HG02571 (cell line): ENCODE results near the gene TBL1XR1.
A peak's percentile ranks its signal among the peaks of the same experiment; 100 is the strongest.

Source experiments
- ATAC-seq: cut with Tn5 transposase; IDR thresholded peaks from one replicate; pipeline ENCODE4 v1.9.1; 2021; ENCODE audit warnings: mild to moderate bottlenecking, moderate library complexity; ENCODE audit not compliant: unreplicated experiment

The TBL1XR1 gene

DNA sequence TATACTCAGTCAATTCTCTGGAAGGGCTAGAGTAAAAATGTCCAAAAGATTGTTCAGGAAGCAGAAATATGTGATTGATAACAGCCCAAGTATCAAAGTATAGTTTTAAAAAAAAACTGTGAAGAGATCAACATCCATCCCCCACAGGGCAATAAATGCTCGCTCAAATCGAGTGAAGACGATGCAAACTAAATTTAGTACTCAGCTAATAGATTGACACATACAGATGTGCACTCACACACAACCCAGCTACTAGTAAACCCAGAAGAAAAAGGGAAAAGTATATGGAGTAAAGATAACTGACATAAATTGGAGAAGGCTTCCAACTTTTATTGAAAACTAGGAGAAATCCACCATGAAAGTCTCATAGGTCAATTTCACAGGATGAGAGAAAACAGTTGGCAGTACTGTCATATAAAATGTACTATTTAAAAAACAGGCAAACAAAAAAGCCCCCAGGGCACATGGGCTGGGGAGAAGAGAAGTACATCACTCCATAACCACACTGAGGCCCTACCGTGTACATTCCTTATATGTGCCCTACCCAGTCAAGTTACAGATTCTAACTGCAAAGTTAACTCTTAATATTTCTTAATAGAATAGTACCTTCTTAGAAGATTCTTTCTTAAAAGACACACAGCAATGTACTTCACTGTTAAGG is 125.7 kb downstream of the TBL1XR1 start:
- no peak for ATAC-seq

DNA sequence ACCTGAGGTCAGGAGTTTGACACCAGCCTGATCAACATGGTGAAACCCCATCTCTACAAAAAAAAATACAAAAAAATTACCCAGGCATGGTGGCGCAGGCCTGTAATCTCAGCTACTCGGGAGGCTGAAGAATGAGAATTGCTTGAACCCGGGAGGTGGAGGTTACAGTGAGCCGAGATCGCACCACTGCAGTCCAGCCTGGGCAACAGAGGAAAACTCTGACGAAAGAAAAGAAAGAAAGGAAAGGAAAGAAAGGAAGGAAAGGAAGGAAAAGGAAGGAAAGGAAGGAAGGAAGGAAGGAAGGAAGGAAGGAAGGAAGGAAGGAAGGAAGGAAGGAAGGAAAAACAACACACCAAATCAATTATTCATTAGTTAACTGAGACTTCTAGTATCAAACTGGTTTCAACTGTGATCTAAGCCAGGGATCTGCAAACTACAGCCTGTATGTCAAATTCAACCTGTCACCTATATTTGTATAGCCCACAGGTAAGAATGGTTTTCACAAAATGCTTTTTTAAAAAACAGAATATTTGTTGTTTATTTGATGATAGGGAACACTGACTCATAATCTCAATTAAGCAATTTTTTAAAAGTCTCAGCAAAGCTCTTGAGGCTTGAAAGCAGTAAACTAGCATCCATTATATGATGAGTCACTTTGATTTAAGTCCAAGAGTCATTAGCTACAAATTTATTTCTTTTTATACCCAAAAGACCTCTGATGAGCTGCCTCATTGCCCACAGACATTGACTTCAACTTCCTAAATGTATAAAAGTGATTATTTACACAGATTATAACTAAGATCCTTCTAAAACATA is 127.6 kb downstream of the TBL1XR1 start:
- ATAC-seq = no peak

DNA sequence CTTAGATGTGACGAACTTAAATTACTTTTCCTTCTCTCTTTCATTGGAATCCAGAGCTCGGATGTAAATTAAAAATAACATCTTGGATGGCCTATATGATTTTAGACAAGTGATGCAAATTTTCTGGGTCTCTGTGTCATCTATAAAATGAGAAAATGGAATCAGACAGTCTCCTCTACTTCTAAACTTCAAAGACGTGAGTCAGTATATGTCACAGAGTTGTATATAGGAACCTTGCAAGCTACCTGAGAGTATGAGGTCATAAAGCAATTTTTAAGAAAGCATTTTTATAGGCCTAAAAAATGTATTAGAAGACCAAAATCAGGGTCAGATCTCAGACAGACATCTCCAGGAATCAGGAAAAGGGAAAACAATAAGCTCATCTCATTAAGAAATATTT is 128.3 kb downstream of the TBL1XR1 start:
- no peak for ATAC-seq

DNA sequence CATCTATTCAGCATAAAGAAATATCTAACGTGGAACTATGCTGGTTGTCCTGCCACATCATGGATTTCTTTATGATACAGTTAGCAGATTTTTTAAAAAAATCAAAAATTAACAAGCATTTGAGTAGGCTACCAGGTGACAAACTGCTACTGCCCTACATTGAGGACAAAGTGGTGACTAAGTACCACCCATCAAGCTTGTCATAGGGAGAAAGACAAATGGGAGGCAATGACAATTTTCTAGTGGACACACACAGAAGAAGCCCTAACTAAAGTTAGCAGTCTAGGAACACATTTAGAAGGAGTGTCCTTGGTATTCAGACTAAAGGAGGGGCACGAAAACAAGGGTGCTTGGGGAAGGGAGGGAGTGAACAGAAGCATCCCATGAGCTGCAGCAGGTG is 131.2 kb downstream of the TBL1XR1 start:
- ATAC-seq = no peak

DNA sequence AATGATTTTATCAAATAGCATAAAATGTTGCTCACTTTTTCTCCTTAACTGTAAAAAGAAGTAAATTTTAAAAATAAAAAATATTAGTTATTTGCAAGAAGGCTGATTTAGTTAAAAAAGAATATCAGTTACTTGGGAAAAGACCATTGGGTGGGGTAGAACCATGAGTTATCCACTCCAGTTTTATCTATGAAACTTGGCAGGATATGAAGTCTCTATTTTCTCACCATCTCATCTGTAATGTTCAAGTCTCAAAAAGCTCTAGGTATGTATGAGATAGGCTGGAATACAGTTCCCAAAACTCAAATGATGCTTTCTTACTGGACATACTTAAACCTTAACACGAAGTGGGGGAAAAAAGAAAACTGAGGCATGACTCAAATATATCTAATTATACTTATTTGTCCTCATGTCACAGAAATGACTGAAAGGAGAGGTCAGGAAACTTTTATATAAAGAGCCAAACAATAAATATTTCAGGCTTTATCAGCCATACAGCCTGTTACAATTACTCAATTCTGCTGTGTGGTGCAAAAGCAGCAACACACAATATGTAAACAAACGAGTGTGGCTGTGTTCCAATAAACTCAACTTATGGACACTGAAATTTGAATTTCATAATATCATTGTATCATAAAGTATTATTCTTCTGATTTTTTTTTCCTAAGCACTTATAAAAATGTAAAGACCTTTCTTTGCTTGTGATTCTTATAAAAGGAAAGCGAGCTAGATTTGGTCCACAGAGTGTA is 131.8 kb downstream of the TBL1XR1 start:
- no peak for ATAC-seq

DNA sequence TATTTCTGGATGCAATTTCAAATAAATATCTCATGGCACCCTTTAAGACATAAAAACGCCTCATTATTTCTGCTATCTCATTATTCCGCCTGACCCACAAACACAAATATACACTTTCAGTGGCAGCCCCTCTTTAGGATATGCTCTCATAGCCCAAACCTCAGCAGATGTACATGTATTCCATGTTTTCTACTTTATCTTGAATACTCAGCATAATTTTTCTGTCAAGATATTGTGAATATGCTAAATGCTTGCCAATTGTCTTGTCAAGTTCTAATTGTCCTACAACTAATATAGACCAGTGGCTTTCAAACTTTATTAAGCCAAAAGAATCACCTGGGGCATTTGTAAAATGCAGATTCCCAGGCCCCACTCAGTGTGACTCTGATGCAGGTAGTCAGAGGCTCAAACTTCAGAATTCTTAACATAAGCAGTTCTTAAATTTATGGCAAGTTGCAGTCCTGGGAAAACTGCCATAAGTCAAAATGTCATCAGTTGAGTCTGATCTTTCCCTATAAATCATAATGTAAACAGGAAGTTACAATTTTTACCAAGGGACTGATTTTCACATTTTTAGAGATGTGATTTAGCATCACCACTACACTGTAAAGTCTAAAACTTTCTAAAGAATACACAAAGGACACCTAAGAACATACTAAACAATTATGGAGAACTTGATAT is 135.1 kb downstream of the TBL1XR1 start:
- ATAC-seq = no peak

DNA sequence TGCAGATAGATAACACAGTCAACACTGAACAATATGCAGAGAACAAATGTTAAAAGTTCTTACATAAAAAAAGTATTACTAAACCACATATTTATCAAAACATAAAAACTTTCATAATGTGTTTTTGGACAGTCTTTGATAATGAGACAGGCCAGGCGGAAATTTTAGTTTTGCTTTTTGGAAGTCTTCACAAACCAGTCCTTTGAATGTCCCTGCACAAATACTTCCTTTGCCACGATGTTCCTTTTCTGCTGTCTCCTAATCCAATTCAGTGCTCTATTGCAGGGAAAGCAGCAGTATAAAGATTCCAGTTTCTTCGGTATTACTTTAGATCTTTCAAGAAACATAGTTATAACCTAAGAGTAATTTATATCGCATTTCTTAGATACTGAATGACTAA is 135.9 kb downstream of the TBL1XR1 start:
- ATAC-seq = no peak

DNA sequence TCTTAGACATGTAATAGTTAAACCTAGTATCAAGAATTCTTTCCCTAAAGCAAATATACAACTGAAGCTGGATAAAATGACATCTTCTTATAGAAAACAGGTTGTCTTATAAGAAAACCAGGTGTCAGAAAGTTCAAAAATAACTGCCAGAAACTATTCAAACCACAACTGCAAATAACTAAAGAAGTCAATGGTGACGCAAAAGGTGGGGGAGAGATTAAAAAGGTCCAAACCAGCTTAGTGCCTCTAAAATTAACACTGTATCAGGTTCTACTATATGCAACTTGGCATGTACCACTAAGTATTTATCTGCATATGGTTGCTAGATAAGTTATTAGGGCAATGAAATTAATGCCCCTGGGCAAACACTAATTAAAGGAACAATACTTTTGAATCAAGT is 136.8 kb downstream of the TBL1XR1 start:
- no peak for ATAC-seq

DNA sequence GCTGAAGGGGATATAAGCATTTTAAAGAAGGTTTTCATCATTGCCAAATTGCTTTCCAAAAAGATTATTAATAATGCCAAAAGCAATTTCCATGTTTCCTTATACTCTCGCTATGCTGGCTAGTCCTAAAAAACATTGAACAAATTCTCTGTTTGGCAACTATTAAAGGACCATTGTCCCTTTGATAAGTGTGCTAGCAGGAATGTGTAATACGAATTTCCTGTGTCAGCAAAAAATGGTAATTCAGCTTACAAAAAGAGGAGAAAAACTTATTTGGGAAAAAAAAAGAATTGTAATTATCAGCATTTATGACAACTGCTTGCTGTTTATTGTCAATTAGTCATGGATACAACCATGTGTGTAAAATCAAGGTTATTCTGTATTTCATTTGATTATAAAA is 138.6 kb downstream of the TBL1XR1 start:
- ATAC-seq = no peak

DNA sequence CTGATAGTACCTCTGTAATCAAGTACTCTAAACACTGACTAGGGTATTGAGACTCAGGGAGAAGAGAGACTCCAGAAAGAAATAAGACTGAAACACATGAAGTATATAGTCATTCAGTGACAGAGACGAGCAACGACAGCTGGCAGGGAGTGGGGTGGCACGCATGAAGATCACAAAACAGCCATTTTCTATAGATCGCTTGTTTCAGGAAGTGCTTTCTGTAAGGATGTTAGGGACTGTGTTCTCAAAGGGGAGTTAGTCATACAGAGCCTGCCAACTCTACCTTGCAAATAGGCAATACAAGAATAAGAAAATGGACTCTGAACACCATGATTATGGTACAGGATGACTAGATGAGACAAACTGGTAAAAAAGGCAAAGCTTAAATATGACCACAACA is 139.5 kb downstream of the TBL1XR1 start:
- peak; percentile 92 for ATAC-seq

DNA sequence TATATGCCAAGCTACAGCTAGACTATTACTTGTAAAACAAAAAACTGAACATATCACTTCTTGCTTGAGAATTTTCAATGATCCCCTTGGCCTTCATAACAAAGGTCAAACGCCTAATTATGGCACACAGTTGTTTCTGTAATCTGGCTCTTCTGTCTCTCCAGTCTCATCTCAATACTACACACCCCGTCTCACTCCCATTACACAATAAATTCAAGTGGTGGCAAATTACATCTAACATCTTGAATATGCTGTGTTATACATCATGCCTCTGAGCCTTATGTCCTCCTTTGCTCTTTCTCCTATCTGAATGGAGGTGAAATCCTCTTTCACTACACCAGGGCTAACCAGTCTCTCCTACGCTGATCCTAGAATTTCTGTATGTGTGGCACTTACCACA is 140.4 kb downstream of the TBL1XR1 start:
- no peak for ATAC-seq

DNA sequence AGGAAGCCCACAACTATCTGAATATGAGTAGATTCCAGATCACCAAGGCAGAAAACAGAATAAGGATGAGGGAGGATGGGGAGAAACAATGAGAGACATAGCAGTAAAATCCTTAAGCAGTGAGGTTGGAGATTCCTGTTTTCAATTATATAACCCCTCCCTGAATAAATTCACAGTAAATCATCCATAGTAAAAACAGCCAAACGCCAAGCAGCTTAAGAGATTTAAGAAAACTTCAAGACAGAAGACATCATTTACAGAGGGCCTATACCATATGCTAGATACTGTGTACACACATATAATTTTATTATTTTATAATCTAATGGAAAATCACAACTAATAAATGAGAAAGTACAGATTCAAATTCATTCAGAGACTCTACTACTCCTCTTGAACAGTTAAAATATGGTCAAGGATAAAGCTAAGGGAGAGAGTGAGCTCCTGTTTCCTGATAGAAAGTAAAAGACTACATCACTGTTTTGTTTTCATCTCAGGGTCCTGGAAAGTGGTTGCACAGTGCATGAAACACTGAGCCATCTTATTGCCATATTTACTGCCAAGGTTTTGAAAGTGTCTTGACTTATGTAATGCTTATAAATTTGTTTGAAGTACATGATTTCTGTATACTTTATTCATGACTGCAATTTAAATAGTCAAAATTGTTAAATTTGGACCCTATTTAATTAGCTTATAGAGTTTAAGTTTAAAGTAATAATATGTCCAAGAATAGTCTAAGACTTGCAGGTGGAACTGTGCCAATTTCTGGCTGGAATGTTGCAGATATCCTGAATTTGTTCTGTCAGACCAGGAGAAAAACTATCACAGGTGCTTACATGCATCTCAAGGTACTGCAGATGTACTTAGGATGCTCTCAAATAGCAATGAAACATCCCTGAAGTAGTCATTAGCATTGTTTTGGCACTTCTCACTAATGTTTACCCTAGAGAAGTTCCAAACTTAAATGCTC is 141.4 kb downstream of the TBL1XR1 start:
- no peak for ATAC-seq

DNA sequence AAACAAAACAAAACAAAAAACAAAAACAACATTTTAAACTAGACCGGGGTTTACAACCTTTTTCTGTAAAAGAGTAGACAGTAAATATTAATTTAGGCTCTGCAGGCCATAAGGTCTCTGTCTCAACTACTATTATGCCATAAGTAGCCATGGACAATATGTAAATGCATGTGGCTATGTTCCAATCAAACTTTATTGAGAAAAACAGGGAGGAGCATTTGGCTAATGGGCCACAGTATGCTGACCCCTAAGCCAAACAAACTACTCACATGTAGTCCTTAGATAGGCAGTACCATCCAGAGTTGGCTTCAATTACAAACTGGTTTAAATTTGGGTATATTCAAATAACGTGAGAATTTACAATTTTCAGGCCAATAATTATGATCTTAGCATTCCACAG is 144.2 kb downstream of the TBL1XR1 start:
- no peak for ATAC-seq

DNA sequence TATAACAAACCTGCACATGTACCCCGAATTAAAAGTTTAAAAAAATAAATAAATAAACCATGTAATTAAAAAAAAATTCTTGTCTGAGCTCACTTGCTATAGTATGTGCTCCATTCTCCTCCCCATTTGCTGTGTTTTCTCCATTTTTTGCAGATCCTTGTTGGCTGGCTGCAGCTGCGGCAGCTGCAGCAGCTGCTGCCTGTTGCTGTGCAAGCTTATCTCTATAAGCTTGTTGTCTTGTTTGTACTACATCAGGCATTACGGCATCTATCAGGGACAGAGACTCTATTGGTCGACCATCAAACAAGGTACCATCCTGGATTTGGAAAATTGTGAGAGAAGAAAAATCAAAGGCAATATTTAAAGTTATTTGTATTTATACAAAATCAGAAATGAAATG is 145.9 kb downstream of the TBL1XR1 start:
- no peak for ATAC-seq

DNA sequence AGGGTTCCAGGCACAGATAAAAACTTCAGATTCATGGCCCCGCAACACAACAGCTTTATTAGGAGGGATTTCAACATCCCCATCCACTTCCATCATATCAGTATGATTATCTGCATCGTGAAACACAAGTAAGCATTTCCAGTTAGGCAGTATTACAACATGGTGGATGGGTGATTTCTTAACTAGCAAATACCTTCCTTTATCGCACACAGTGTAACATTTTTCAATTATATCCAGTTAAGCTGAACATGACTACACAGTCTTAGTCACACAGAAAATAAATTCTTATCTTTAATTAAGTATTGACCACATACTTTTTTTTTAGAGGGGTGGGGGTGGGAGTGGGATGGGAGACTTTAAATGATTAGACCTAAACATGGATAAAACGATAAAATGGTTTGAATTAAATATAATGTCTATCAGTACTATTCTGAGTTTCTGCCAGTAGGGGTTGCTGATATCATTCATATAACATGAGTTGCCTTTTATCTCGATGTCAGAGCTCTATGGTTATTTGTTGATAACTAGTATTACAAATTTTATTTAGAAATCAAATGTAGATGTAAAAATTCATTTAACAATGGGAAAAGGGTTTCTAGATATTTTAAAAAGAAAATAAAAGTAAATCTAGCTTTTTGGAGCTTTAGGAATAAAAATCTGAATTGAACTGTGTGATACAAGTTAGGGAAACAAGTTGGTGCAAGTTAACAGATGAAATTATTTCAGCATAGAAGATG is 146.6 kb downstream of the TBL1XR1 start:
- no peak for ATAC-seq

DNA sequence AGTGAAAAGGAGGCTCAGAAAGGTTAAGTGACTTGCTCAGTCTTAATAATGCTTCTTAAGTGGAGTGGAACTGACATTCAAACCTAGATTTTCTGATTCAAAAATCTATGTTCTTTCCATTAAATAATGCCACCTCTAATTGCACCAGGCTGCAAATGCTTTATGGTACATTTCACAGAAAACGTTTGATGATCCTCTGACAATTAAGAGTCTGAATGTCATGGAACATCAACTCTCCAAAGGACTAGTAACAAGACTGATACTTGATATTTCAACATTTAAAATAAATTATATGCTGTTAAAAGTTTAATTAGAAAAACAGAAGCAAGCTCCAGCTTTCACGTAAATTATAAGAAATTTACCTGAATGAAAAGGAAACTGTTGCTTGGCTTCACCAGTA is 151.5 kb downstream of the TBL1XR1 start:
- no peak for ATAC-seq

DNA sequence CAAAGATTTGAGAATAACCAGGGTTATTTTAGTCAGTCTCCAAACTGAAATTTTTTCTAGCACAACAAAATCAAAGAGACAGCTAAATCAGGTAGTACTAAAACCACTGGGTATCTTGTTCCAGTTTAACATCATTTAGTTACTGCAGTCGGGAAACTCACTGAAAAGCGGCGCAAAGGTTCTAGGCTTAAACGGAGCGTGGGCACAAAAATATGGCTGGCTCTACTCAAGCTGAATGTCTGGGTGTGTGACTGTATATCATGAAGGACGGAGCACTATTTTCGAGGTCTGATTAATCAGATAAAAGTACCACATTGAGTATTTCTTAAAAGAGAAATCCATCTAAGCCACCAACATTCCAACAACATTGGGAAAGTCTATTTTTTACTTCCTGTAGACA is 152.1 kb downstream of the TBL1XR1 start:
- no peak for ATAC-seq

DNA sequence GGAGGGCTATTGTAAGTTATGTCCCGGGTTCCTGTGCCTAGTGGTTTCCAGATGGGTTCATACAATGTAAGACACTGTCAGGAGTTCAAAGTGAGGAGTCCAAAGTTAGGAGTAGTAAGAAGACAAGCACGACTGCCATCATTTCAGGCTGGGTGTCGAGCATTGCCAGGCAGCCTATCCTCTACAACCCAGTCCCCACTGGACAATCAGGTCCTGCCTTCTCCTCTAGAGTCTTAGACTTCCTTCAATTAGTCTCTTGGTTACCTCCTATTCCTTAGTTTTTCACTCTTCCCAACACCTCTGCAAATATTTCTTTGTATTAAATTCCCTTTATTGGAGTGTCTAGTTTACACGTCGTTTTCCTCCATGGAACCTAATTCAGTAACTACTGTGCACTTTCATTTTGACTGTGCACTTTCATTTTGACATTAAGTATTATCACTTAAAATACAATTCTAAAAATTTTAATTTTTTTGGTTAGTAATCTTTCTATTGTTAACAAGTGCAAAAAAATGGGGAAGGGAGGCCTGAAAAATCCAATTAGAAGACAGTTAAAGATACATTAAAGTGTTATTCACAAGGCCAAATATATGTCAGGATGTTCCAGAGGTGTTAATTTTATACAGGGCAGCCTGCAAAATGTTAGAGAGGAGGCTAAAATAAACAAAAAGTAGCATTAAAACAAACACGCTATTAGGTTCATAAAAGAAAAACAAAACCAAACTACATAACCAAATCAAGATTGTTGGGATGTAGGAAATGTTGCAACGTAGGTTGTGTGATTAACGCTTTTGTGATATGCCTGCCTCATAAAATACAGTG is 155.3 kb downstream of the TBL1XR1 start:
- no peak for ATAC-seq
